Activated CD8-positive, alpha-beta memory T cell treated with anti-CD3 and anti-CD28 coated beads, Interleukin-2, amount 50 U/mL, for 1 hour (primary cell): ENCODE measurements around the gene ATP2A3.

Experiments used
- DNase-seq: peaks from one replicate; pipeline ENCODE4 v3.0.0-alpha.2; 2020; ENCODE audit errors: extremely low read depth

The ATP2A3 gene

DNA sequence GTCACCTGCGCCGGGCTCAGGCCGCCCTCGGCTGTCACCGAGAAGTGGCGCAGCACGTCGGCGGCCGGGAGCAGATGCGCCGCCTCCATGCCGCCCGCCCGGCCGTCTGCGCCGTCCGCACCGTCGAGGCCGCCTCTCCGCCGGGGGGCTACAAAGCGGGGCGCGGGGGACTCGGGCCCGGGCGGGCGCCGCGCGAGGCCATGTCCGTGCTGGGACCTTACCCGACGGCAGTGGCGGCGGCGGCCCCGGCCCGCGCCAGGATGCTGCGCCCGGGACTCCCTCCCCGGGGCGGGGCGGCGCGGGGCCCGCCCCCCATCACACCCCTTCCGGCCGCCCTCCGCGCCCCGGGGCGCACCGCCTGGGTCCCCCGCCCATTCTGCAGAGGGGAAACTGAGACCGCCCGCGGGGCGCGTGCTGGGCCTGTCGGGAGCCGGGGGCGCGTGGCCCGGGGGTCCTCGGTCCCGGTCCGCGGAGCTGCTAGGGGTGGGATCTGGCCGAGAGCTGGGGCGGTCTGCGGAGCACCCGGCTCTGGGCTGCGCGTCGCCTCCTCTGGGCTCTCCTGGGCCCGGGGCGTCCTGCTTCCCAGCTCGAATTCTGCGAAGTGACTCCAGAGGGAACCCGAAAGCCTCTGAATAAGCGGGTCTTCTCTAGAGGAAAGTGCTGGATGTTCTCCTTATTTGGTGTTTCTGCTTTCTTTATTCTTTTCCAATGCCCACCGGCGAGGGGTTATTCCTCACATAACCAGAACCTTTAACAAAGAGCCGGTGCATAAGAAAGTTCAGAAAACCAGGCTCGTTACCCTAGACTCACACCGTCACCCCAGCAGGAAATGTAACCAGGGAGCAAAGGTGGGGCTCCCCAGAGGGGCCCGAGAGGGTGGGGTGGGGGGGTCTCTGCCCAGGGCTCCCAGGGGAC is at the start of gene ATP2A3:
TSS of gene ATP2A3 (minus strand) at position 235 of the 915 bp plus-strand sequence. CDS start at position 89, 146 bp downstream.
- DNase-seq, result no peak

DNA sequence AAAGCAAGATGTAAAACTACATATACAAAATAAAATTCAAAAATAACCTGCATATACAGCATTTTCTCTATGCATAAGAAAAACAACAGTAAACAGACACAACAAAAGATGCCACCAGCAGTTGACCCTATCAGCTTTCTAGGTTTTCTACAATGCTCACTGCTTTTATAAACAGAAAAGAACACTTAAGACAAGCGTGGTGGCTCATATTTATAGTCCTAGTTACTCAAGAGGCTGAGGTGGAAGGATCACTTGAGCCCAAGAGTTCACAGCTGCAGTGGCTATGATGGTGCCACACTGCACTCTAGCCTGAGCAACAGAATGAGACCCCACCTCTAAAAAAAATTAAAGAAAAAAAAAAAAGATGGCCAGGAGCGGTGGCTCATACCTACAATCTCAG is 46.5 kb upstream of the ATP2A3 start:
- no peak for DNase-seq

DNA sequence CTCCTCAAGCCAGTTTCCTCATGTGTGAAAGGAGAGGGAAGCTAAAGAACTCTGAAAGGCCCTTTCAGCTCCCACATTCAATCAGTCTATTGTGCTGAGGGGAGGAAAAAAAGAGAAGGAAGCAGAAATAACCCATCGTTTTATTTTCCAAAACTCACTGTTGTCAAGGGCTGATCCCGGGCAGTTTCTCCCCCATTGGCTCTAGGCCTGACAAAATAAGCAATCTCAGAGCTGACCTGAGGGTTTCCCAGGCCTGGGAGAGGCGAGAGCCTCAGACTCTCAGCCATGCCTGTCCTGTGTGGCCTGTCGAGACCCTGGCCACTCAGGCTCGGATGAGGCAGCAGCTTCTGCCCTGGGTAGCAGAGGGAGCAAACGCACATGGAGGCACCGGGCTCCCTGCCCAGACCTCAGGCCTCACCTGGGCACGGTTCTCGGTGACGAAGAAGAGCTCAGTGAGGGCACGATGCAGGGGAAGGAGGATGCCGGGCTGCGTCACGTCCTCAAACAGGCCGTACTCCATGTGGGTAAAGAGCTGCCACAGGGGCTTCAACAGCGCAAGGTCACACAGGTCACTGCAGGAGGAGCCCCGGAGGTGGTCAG is 45.0 kb upstream of the ATP2A3 start:
- DNase-seq, result no peak

DNA sequence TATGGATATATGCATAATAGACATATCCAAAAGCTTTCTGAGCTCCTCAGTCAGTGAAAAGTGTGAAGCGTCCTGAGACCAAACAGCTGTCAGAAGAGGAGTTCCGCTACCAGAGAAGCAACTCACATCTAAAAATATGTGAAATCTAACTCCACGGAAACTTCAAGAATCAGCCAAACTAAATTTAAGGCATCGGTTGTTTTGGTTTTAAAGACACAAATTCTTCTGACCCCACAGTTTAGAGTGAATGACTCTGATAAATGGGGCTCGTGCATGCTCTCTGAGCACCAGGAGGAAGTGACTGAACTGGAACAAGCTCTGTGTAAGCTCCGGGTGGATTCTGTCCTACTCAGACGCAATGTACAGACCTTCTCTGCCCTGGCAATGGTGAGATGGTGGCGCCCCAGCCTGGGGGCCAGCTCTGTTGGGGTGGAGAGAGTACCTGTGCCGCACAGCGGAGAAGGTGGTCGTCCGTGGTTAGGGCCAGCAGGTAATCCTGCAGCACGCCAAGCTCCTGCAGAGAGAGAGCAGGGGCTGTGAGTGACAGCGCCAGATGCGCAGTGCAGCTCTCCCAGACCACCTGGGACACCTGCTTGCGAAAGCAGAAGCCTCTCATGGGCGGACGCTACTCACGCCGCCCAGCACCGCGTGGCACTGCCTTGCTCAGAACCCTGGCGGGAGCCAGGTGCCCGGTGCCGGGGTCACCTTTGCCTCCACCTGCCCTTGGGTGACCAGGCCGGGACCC is 44.4 kb upstream of the ATP2A3 start:
- DNase-seq, result no peak

DNA sequence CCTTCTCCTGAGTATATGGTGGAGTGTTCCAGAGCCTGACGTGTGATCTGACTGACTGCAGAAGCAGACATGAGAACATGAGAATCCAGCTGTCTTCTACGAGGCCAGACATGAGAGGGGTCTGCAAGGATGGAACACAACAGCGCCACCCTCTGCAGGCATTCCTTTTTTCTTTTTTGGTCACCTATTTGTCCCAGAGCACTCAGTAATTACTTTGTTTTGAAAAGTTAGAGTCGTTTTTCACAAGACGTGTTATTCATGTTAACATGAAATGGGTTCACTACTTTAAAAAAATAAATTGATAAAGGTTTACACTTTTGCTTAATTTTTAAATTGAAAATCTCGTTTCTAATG is 43.8 kb upstream of the ATP2A3 start:
- no peak for DNase-seq

DNA sequence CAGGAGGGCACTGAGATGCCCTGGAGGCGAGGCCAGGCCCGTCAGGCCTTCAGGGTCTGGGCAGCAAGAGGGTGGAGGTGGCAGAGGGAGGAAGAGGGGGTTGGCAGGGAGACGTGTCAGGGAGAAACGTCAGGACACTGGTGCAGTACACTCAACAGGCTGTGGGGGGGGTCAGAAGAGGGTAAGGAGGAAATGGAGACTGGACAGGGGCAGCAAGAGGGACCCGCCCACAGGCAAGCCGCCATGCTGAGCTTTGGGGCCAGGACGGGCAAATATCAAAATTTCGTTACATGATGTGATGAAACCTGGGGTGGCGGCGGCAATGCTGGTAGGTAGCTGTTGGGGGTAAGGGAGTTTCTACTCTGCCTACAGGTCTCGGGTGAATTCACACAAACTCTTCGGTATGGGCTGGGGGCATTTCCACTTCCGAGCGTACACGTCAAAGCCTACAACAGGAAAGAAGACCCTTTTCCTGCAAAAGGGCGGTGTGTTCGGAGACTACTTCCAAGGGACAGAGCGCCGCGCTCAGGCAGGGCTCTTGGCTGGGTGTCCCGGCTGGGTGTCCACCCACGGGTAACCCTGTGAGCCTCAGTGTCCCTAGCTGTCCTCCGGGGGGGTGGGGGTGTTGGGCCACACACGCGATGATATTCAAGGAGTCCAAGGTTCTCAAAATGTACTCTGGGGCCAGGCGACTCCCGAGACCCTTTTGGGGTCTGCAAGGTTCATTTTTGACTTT is 43.3 kb upstream of the ATP2A3 start:
- DNase-seq, result no peak

DNA sequence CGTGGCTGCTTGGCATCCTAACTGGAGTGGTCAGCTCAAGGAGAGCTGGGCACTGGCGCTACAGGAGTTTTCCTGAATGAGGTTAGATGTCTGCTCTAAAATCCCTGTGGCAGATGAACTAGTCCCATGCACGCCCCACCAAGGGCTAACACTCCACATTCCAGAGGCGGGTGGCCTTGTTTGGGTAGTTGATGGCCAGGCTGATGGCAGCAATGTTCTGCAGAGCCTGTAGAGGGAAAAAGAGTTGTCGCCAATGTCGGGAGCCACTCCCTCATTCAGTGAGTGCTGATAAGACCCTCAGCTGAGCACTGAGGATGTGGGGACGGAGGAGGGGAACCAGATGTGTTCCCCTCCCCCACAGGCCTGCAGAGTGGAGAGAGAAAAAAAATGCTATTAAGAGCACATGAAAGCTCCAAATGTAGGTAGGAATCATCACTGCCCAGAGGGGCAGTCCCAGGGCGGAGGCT is 42.5 kb upstream of the ATP2A3 start:
- no peak for DNase-seq

DNA sequence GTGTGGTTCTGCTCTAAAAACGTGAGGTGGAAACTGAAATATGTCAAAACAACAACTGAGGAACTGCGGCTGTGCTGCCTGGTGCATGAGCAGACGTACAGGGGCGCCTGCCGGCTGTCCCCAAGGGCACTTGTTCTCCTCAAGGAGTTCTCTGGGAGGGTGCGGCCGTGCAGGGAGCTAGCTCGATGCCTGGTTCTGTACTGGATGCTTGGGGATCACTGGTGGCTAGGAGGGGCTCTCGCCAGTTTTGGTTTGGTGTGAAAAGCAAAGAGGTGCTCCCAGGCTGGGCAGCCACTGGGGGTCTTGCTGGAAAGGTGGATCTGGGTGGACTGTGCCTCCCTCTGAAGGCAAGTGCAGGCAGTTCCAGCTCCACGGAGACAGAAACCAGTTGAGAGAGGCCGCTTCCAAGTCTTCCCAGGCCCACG is 41.9 kb upstream of the ATP2A3 start:
- no peak for DNase-seq

DNA sequence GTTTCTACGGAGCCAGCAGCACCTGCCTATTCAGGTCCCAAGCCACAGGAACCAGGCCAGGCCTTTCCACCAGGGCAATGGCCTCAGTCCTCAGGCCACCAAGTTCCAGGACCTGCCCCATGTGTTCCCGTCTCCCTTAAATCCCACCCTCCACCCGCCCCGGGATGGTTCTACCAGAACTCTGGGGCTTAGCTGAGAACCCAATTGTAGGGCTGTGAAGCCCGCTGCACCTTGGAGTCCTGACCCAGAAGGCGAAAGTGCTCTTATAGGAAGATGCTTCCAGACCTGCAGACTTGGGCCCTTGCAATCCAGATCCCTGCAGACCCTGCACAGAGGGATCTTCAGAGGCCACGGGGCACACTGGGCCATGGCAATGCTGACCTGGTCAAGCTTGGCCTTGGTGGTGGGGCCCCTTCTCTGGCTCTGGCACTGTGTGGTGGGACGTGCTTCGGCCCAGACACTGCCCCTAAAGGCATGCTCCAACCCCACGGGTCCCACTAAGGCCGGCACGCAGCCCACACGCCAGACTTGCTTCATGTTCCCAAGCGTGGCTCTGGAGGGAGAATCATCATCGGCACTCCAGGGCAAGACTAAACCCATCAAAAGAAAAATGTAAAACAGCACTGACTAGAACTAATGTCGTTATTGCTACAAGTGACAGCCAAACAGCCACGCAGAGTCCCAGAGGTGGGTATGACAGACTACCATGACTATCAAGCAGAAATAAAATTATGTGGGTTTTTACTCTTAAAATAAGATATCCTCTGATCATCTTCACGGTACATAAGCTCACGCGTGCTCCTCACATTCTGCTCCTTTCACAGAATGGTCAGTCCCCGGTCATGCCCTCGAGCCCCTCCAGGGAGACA is 41.3 kb upstream of the ATP2A3 start:
- no peak for DNase-seq

DNA sequence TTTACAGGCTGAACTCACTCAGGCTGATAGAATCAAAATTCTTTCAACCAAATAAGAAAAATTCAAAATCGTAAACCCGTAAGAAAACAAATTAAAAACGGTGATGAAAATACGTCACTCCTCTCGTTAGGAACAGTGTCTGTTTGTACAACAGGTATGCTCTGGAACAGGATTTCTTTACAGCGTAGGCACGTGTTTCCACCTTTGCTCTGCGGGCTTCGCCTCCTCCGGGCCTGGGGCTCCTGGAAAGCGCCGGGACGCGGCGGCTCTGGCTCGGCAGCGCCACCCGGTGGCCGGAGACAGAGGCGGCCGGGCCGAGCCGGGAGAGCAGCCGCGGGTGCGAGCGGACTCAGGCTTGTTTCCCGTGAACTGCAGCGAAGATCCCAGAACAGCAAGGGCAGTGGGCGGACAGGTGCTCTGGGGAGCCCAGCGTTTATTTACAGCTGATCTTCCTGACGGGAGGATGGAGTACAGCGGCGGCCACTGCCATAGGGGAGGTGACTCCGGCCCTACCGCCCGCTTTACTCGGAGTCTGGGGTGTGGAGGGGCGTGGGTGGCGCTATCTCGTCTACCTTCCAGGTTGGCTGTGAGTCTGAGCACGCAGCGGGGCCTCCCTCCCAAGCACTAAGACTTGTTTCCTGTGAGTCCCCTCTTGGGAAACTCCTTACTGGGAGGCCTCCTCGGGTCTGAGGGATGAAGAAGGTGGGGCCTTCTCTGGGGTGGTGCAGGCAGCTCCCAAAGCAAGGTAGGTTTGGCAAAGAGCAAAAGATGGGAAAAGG is 40.5 kb upstream of the ATP2A3 start:
- DNase-seq, result peak; percentile 17

DNA sequence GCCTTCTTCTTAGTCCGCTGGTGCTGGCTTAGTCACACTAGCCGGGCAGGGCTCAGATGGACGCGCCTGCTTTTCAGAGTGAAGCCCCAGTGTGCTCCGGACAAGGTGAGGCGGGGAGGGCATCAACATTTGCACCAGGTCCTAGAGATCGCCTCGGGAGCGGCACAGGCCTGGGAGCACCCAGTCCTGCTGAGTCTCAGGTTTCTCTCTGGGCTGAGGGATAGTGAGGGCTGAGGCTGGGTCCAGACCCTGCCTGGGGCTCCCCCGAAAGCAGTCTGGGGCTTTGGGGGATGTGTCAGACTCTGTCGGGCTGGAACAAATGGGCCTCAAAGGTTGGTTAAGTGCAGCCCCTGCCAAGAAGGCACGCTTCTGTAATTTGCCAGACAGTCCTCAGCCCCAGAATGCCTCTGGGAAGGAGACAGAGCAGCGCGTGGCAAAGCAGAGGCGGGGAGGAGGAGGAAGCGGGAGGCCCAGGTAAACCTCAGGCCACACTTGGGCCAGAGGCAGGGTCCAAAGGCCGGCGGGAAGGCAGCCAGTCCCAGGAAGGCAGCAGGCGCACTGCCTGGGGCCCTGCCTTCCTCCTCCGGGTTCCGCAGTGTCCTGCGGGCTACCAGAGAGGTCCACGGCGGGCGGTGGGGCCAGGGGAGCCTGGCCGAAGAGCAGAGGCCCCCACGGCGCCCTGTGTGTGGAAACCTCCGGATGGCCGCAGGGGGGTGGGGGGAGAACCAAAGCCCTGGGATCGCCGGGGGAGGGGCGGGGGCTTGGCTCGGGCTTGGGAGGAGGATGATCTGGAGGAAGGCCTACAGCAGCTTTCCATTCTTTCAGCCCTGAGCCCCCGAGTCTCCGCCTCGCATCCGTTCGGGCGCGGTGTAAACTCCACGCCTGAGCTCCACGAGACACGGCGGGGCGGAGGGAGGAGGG is 39.5 kb upstream of the ATP2A3 start:
- DNase-seq, result no peak

DNA sequence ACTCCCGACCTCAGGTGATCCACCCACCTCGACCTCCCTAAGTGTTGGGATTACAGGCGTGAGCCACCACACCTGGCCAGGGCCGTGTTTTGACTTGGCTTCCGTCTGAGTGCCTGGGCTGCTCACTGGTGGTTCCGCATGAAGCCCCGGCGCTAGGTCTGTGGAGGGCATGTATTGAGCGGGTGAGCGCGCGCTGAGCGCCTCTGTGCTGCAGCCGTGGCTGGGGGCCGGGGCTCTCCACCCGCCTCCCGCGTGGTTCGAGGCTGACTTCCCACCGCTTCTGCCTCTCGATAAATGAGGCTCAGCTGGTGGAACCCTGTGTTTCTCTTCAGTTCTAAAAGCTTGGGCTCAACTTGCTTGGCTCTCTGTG is 38.9 kb upstream of the ATP2A3 start:
- DNase-seq, result no peak

DNA sequence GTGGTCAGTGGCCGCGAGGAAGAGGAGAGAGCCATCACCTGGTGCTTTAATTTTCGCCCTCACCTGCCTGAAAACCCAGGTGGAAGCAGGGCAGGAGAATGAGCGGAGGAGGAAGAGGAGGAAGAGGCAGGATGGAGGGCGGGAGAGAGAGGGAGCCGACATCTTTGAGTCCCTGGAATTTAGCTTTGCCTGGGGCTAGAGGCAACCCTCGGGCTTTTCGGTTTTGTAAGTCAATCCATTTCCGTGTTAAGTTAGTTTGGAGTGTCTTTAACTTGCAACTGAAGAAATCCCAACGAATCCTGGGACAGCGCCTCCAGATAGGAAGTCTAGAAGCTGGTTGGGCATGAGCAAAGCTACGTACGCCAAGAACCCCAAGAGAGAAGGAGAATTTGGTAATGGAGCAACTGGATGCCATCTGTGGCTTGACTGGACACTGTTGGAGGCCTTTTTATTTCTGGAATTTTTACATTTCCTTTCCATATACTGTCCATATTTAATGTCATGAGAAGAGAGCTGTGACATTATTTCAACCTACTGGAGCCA is 36.9 kb upstream of the ATP2A3 start:
- DNase-seq, result no peak

DNA sequence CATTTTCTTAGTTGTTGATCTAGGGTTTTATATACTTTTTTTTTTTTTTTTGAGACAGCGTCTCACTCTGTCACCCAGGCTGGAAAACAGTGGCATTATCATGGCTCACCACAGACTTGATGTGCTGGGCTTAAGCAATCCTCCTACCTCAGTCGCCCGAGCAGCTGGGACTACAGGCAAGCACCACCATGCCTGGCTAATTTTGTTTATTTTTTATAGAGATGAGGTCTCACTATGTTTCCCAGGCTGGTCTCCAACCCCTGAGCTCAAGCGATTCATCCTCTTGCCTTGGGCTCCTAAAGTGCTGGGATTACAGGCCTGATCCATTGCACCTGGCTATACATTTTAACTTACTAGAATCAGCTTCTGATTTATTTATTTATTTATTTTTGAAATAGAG is 34.2 kb upstream of the ATP2A3 start:
- DNase-seq, result no peak

DNA sequence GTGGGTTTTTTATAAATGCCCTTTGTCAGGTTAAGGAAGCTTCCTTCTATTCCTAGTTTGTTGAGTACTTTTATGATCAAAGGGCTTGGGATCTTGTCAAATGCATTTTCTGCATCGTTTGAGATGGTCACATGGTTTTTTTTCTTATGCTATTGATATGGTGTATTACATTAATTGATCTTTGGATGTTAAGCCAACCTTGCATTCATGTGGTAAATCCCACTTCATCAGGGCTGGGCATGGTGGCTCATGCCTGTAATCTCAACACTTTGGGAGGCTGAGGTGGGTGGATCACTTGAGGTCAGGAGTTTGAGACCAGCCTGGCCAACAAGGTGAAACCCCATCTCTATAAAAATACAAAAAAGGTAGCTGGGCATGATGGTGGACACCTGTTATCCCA is 30.8 kb upstream of the ATP2A3 start:
- no peak for DNase-seq

DNA sequence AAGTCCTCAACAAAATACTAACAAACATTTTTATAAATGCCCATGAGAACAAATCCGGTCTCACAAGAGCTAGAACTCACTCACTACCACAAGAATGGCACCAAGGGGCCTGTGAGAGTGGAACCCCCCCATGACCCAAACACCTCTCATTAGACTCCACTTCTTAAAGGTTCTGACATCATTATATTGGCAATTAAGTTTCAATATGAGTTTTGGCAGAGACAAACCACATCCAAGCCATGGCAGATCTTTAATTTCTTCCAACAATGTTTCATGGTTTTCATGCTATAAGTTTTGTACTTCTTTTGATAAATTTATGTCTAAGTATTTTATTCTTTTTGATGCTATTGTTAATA is 30.0 kb upstream of the ATP2A3 start:
- DNase-seq, result no peak

DNA sequence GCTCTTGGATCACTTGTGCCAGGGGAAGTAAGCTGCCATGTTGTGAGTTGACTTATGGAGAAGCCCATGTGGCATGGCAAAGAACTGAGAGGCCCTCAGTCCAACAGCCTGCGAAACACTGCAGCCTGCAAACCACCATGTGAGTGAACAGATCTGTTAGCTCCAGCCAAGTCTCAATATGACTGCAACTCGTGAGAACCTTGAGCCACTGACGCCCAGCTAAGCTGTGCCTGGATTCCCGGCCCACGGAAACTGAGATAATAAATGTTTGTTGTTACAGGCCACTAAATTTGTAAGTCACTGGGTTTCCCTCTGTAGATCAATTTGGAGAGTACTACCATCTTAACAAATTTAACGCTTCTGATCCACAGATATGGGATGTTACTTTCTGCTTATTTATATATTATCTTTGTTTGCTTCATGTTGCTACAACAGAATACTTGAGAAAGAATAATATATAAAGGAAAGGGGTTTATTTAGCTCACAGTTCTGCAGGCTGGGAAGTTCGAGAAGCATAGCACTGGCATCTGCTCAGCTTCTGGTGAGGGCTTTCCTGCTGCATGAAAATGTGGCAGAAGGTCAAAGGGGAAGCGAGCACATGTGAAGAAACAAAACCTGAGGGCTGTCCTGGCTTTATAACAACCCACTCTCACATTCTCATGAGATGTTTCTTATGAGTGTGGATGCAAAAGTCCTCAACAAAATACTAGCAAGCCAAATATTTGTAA is 29.4 kb upstream of the ATP2A3 start:
- no peak for DNase-seq

DNA sequence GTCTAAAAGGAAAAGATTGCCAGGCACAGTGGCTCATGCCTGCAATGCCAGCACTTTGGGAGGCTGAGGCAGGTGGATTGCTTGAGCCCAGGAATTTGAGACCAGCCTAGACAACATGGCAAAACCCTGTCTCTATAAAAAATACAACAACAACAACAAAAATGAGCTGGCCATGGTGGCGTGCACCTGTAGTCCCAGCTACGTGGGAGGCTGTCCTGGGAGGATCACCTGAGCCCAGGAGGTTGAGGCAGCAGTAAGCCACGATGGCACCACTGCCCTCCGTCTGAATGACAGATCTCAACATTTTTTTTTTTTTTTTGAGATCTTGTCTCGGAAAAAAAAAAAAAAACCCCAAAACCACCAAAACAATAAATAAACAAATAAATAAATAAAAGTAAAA is 28.1 kb upstream of the ATP2A3 start:
- no peak for DNase-seq
